GM19452 (cell line): ENCODE data around the gene POU6F2.

Experiments used
- ATAC-seq: cut with Tn5 transposase; IDR thresholded peaks from one replicate; pipeline ENCODE4 v1.9.1; 2021; ENCODE audit not compliant: unreplicated experiment

The POU6F2 gene

GRCh38 chr7:39384386-39384785 is 406.7 kb downstream of the POU6F2 start:
- ATAC-seq: no peak

GRCh38 chr7:39386718-39387117 is 409.0 kb downstream of the POU6F2 start:
- ATAC-seq: no peak

DNA sequence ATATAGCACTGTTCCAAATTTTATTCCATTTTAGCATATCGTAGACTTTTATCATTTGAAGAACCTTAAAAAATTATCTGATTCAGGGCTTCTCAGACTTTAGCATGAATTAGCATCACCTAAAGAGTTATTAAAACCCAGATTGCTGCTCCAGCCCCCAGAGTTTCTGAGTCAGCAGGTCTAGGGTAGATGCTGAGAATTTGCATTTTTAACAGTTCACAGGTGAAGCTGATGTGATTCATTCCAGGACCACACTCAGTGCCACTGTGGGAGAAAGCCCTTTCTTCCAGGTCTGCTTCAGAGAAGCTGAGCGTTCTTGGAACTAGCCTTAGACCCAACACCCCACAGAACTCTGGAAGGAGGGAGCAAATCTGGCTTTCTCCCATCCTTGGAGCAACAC is 414.4 kb downstream of the POU6F2 start:
- ATAC-seq: no peak

DNA sequence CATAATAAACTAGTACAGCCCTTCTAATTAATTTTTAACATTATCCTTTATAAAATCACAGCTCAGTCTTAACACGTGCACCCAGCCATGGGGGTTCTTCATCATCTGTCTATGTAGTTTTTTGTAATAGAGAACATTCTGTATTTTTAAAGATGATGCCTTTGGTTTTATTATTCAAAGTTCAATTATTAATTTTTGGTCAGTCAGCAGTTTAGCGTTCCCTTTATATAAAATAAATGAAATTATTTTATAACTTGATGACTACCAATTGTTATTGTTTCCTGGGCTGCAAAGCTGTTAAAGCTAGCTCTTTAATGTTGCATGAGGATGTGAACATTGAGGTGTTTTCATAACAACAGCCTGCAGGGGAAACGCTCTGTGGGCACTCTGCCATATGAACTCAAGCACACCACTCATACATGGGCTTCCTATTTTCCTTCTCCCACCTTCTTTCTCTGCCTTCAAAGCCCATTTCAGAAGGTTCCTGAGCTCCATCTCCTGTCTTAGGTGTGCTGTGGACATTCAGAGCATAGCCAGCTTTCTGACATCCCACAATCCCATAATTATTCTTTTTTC is 416.5 kb downstream of the POU6F2 start:
- no peak for ATAC-seq

DNA sequence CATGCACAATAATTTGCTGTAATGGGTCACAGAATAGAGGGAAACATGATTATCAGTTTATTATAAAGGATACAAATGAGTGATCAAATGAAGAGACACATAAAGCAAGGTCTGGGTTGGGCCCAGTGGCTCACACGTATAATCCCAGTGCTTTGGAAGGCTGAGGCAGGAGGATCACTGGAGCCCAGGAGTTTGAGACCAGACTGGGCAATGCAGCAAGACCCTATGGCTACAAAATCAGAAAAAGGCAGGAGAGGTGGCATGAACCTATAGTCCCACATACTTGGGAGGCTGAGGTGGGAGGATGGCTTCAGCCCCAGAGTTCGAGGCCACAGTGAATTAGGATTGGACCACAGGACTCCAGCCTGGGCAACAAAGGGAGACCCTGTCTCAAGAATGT is 421.7 kb downstream of the POU6F2 start:
- no peak for ATAC-seq

- ATAC-seq: no peak
These were observed 422.3 kb downstream of the POU6F2 start for GRCh38 chr7:39399986-39400385.

- no peak for ATAC-seq
These were observed 423.1 kb downstream of the POU6F2 start for GRCh38 chr7:39400836-39401235.

- no peak for ATAC-seq
These were observed 424.3 kb downstream of the POU6F2 start for GRCh38 chr7:39402034-39402433.

DNA sequence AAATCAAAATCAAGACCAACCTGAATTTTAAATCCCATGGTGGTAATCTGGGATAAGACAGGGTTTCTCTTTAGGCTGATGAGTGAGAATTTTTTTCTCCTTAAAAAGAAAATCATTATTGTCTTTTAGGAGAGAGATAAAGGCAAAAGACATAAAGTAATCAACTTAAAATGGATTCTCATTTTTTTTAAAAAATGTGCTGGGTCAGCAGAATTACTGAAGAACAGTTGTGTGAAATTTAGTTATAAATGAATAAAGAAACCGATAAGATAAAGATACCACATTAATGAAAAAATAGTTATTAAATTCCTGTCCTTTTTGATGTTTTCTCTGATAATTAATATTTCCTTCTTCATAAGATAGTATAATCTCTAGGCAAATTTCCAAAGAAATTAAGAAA is 427.2 kb downstream of the POU6F2 start:
- no peak for ATAC-seq

- no peak for ATAC-seq
These were observed 427.9 kb downstream of the POU6F2 start for GRCh38 chr7:39405581-39405980.

- ATAC-seq: no peak
These were observed 428.8 kb downstream of the POU6F2 start for GRCh38 chr7:39406467-39406866.

DNA sequence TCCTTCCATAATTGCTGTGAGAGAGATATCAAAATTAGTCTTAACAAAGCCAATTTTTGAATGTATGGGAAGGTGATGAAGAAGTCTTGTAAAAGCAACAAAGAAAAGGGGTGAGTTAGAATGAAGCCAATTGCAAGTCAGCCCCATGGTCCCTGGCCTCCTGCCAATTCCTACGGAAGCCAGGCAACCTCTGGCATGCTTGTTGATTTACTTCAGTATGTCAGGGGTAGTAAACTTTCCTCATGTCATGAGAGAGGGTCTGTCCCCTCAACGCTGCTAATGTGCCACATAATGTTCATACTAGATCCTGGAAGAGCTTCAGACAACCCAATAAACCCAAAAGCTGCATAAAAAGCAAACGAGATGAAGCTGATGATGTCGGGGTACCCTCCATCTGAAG is 429.4 kb downstream of the POU6F2 start:
- ATAC-seq: no peak

DNA sequence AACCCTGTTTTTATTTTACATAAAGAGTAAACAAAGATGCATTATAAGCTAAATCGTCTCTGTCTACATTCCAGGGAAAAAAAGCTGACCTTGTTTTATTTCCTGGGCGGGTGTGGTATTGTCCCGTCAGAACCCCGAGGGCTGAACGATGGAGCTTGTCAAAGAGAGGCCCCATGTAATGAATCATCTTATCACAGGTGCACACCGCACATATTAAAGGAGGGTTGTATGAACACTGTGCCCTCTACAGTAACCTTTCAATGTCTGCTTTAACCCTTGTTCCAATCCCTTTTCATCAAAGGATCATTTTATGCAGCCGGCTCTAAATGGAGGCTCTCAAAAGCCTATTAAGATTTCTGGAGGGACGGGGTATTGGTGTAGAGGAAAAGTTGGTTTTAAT is 430.0 kb downstream of the POU6F2 start:
- no peak for ATAC-seq

DNA sequence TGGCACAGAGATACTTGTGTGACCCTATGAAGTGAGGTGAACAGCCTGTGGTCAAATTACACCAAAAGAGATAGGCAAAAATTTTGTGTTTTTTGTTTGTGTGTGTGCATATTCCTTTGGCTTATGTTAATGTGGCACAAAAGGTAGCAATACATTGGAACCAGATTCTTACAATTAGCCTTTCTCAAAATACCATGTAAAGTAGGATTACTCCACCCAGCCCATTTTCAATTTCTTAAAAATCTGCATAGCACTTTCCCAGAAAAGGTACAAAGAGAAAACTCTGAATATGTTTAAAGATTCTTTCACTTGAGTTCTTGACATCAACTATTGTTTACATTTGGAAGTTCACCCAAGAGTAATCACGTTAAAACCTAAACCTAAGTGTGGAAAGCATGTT is 431.2 kb downstream of the POU6F2 start:
- no peak for ATAC-seq

- ATAC-seq: no peak
These were observed 432.9 kb downstream of the POU6F2 start for GRCh38 chr7:39410582-39410981.

- ATAC-seq: peak; percentile 8
These were observed 436.0 kb downstream of the POU6F2 start for GRCh38 chr7:39413636-39414223.

- ATAC-seq: peak; percentile 89
These were observed 436.7 kb downstream of the POU6F2 start for GRCh38 chr7:39414224-39415035.

DNA sequence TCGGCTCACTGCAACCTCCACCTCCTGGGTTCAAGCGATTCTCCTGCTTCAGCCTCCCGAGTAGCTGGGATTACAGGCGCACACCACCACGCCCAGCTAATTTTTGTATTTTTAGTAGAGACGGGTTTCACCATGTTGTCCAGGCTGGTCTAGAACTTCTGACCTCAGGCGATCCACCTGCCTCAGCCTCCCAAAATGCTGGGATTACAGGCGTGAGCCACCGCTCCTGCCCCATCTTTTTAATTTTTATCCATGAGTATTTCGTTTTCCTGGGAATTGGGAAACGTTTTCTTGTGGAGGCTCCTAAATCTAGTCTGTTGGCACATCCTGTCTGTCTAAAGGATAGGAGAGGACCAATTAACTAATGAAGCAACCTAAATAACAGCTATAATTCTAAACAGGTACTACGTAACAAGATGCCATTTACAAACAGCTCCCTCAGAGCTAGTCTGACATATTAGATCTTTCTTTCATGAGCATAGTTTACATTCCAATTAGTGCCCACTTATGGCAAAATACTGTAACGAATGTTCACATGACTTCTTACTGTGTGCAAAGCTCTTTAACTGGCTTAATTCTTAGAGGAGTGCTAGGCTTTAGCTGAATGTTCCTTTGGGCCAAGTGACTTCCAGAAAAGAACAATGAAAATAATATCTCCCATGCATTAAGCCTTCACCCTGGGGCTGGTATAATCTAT is 437.5 kb downstream of the POU6F2 start:
- no peak for ATAC-seq

- ATAC-seq: no peak
These were observed 439.2 kb downstream of the POU6F2 start for GRCh38 chr7:39416866-39417265.

GRCh38 chr7:39417642-39418041 is 439.9 kb downstream of the POU6F2 start:
- no peak for ATAC-seq

GRCh38 chr7:39421251-39421650 is 443.5 kb downstream of the POU6F2 start:
- no peak for ATAC-seq

DNA sequence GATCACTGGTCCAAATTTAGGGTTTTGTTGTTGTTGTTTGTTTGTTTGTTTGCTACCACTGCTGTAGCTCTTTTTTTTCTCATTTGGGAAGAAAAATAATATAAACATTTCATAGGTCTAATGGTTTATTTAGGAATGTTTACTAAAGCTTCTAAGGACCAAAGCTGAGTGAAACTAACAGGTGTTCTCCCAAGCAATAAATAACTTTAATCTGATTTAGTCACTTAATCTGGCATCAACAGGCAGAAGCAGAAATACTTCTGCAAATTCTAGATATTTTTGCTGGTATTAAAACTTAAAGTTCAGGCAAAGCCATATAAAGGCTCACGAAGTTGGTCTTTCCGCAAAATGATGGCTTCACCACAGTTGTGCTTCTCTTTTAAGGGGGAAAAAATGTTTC is 444.0 kb downstream of the POU6F2 start:
- ATAC-seq: no peak
